Stomach (tissue), 4 donors: Measurements from ENCODE around the gene ATP11A.

Experiments
- EP300 ChIP-seq: sonication (generic); formaldehyde crosslinking; IDR thresholded peaks from one replicate; pipeline ENCODE4 v1.6.1; 2017; ENCODE audit warnings: antibody characterized with exemption
- TF ChIP-seq, protein P1 (sequence below), 7 experiments: fragments of 450-650 bp in 4 of 7; fragments of 200-600 bp in 3 of 7; sonication (generic) in 3 of 7; IDR thresholded peaks; one replicate each; pipeline ENCODE4 v1.5.1; 2016 to 2019; ENCODE audit warnings: antibody characterized with exemption in 7 of 7, control low read depth in 2 of 7, mild to moderate bottlenecking in 1 of 7

DNA sequence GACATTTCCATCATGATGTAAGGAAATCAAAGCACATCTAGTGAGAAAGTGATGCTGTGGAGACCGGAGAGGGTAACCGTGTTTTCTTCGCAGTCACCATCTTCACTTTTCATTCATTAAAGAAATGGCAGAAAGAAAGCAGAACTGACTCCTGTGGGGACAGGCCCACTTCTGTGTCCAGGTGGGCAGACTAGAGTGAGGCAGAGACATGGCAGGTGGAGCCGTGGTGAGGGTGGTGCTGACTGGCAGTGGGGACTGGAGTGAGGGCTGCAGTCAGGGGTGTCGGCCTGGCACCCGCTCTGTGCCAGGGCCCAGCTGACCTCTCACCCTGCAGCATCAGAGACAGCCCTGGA, 207.7 kb downstream of the ATP11A start:
- no peak for TF ChIP-seq EP300
- TF ChIP-seq, protein P1, sequence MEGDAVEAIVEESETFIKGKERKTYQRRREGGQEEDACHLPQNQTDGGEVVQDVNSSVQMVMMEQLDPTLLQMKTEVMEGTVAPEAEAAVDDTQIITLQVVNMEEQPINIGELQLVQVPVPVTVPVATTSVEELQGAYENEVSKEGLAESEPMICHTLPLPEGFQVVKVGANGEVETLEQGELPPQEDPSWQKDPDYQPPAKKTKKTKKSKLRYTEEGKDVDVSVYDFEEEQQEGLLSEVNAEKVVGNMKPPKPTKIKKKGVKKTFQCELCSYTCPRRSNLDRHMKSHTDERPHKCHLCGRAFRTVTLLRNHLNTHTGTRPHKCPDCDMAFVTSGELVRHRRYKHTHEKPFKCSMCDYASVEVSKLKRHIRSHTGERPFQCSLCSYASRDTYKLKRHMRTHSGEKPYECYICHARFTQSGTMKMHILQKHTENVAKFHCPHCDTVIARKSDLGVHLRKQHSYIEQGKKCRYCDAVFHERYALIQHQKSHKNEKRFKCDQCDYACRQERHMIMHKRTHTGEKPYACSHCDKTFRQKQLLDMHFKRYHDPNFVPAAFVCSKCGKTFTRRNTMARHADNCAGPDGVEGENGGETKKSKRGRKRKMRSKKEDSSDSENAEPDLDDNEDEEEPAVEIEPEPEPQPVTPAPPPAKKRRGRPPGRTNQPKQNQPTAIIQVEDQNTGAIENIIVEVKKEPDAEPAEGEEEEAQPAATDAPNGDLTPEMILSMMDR (IDR thresholded peaks at IDR 0.05): no peak
